Measurements from ENCODE around the gene ITGAE.
A peak's percentile ranks its signal among the peaks of the same experiment; 100 is the strongest.
"Not testable (repeated sequence)": the region's sequence is repeated elsewhere in the genome, so short reads cannot be mapped to it uniquely, and the experiment has no call there.

ITGAE gene

DNA sequence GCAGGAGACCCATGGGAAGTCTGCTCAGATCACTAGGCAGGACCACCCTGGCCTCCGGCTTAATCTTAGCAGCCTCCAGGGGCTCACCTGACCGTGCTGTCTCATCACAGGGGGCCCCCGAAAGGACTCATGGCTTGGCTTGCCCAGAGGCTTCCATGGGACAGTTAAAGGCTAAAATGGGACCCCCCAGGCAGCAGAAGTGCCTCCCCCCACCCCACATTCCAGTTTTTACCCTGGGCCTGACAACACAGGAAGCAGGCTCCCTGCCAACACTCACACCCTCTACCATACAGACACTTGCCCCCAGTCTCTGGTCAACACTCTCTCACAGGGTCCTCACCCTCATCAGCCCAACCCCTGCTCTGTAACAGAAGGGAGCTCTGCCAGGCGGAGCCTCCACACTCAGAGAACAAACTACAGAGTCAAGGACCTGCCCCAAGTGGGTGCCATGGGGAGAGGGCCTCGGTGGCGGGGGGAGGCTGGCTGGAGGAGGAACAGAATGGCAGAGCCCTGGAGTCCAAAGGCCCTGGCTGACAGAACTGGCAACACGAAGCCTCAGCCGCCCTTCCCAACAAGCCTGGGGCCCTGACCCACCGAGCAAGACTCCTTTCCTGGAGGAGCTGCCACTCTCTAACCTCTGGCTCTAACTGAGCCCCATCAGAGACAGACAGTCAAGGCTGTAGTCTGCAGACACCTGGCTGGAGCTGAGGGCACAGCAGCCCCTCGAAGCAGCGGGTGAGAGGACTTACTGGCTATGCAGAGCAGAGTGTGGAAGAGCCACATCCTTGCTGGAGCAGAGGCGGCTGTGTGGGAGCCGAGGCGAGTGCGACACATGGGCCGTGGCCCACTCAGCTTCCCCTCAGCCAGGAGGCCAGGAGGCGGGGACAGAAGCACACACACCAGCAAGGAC, at the start of gene ITGAE:
ITGAE (minus strand) TSS at position 827 of the 910 bp plus-strand sequence; CDS start at position 783, 44 bp downstream.
- DNase-seq (ENCODE audit: low read depth), result no peak

GRCh38 chr17:3848229-3848835, 47.3 kb upstream of the ITGAE start:
- DNase-seq (ENCODE audit: low read depth), result no peak

GRCh38 chr17:3847165-3847670, 46.2 kb upstream of the ITGAE start:
- no peak for DNase-seq (ENCODE audit: low read depth)

GRCh38 chr17:3846437-3847164, 45.6 kb upstream of the ITGAE start:
- no peak for DNase-seq (ENCODE audit: low read depth)

GRCh38 chr17:3845621-3846436, 44.8 kb upstream of the ITGAE start, which contains the start of gene NCBP3:
TSS of gene NCBP3 (minus strand) at chr17:3846246. CDS start at chr17:3846223, 23 bp downstream.
- DNase-seq (ENCODE audit: low read depth), result peak; percentile 90

DNA sequence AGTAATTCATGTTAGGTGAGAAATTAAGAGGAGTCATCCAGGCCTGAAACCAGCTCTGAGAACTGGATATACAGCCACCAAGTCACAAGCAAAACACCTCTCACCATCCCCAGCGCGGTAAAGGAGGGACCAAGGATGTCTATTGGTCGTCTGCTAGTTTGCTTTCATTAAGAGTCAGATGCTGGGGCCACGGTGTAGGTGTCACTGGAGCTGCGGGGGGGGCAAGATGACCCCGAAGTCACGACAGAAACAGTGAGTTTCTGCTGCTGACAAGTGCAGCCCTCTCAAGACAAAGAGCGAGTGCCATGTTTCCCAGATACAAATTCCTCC, 44.3 kb upstream of the ITGAE start:
- peak; percentile 17 for DNase-seq (ENCODE audit: low read depth)

DNA sequence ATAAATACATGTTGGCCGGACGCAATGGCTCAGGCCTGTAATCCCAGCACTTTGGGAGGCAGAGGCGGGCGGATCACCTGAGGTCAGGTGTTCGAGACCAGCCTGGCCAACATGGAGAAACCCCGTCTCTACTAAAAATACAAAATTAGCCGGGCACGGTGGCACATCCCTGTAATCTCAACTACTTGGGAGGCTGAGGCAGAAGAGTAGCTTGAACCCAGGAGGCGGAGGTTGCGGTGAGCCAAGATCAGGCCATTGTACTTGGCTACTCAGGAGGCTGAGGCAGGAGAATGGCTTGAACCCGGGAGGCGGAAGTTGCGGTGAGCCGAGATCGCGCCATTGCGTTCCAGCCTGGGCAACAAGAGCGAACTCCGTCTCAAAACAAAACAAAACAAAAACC, 43.6 kb upstream of the ITGAE start:
- not testable (repeated sequence) for DNase-seq (ENCODE audit: low read depth)

- peak; percentile 15 for DNase-seq (ENCODE audit: low read depth)
These were observed 43.0 kb upstream of the ITGAE start for GRCh38 chr17:3843935-3844516.

- no peak for DNase-seq (ENCODE audit: low read depth)
These were observed 37.2 kb upstream of the ITGAE start for GRCh38 chr17:3838206-3838605.

- DNase-seq (ENCODE audit: low read depth), result no peak
These were observed 35.6 kb upstream of the ITGAE start for GRCh38 chr17:3836551-3836950.

- DNase-seq (ENCODE audit: low read depth), result no peak
These were observed 34.6 kb upstream of the ITGAE start for GRCh38 chr17:3835410-3836229.

- DNase-seq (ENCODE audit: low read depth), result no peak
These were observed 33.8 kb upstream of the ITGAE start for GRCh38 chr17:3834811-3835210.

GRCh38 chr17:3828852-3829232, 27.9 kb upstream of the ITGAE start:
- DNase-seq (ENCODE audit: low read depth), result no peak

GRCh38 chr17:3828151-3828851, 27.3 kb upstream of the ITGAE start:
- DNase-seq (ENCODE audit: low read depth), result no peak

DNA sequence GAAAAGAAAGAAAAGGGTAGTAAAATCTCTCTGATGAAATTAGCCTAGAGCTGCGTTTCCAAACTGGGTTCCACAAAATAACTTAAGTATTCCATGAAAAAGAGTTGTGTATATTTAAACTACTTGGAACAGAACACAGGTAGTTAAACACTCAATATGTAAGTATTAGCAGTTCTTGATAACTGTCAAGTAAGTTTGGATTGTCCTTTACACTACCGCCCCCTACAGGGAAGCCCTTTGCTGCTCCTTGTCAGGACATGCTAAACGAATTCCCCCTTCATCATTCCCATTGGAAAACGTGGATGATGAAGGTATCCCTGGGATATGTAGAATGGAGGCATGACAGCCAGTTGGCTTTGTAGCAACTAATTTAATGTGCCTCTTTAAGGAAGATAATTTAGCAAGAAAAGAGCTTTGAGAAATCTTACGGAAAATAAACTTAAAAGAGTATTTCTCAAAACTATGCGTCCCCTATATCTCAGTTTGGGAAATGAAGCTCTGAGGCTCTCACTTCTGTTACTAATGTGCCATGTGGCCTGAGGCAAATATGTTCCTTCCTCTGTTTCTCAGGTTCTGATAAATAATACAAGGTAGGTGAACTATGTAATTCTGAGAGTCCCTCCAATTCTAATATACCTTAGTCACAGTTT, 26.3 kb upstream of the ITGAE start:
- DNase-seq (ENCODE audit: low read depth), result peak; percentile 47

- no peak for DNase-seq (ENCODE audit: low read depth)
These were observed 25.2 kb upstream of the ITGAE start for GRCh38 chr17:3826191-3826590.

- DNase-seq (ENCODE audit: low read depth), result no peak
These were observed 20.1 kb upstream of the ITGAE start for GRCh38 chr17:3821101-3821500.

DNA sequence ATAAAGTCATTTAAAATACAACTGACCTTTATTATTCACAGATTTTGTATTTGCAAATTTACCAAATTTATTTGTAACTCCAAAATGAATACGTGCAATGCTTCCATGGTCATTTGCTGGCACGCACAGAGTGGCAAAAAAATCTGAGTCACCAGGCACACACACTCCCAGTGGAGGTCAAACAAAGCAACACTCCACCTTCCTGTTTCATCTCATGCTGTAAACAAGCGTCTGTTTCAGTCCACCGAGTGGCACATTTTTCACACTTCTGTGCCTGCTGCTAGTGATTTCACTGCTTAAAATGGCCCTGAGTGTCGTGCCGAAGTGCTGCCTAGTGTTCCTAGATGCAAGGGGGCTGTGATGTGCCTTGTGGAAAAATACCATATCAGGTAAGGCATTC, 17.8 kb upstream of the ITGAE start:
- DNase-seq (ENCODE audit: low read depth), result no peak
